Uterus (tissue), 4 donors: Measurements from ENCODE around the gene DDHD1. TPM values are rescaled to one million over a fixed set of nuclear protein-coding genes. Genes with fewer than 3 reads are reported as not detected.
"Not testable (repeated sequence)": the region's sequence is repeated elsewhere in the genome, so short reads cannot be mapped to it uniquely, and the experiment has no call there.

Source experiments
- DNase-seq, 2 donors: peaks; one replicate each; pipeline ENCODE4 v3.0.0-alpha.2; 2019 to 2020
- H3K27ac ChIP-seq, 2 donors: fragments of 200-600 bp; sonication (generic); 1 replicate in 1 of 2; 2 replicates in 1 of 2; pipeline ENCODE4 v1.5.1; 2016 to 2018
- H3K27me3 ChIP-seq, 2 donors: fragments of 200-600 bp; sonication (generic); one replicate each; pipeline ENCODE4 v1.5.1; 2018 to 2019; ENCODE audit warnings: control low read depth in 1 of 2
- H3K36me3 ChIP-seq, 2 donors: fragments of 200-600 bp; sonication (generic); one replicate each; pipeline ENCODE4 v1.5.1; 2019; ENCODE audit warnings: control low read depth in 1 of 2
- H3K4me1 ChIP-seq, 2 donors: fragments of 200-600 bp; sonication (generic); one replicate each; pipeline ENCODE4 v1.5.1; 2018 to 2019; ENCODE audit warnings: control low read depth in 1 of 2
- H3K4me3 ChIP-seq, 2 donors: fragments of 200-600 bp; sonication (generic); 1 replicate in 1 of 2; 2 replicates in 1 of 2; pipeline ENCODE4 v1.5.1; 2018 to 2019; ENCODE audit warnings: mild to moderate bottlenecking in 1 of 2
- H3K9me3 ChIP-seq, 2 donors: fragments of 200-600 bp; sonication (generic); one replicate each; pipeline ENCODE4 v1.5.1; 2019; ENCODE audit warnings: control low read depth in 1 of 2
- CTCF ChIP-seq, 4 experiments: fragments of 200-600 bp in 2 of 4; fragments of 450-650 bp in 2 of 4; sonication (generic) in 2 of 4; IDR thresholded peaks; one replicate each; pipeline ENCODE4 v1.5.1; 2016 to 2019; ENCODE audit warnings: antibody characterized with exemption in 4 of 4, mild to moderate bottlenecking in 2 of 4, moderate library complexity in 1 of 4
- POLR2A ChIP-seq, 2 donors: fragments of 450-650 bp; IDR thresholded peaks; one replicate each; pipeline ENCODE4 v1.6.1; 2016; ENCODE audit warnings: antibody characterized with exemption in 2 of 2, mild to moderate bottlenecking in 1 of 2, moderate library complexity in 1 of 2
- intact Hi-C: fragments of 100-400 bp; cut with DNase I; formaldehyde crosslinking; loops from one replicate; pipeline ENCODE4 v1.15.1; 2023; ENCODE audit warnings: low total_unique reads
- total RNA-seq, 4 donors: library from RNA; depleted of rRNA in 3 of 4; stranded (reverse); fragments of >200 nt in 3 of 4; gene quantifications; one replicate each; pipeline versions ENCODE4 v1.1.0 to v1.2.4, GENCODE V29; 2014 to 2023
- donor health status: DM: yes; HTN: yes; CAD: no.

The DDHD1 gene
- total RNA-seq, 4 donors from 2014 or later = 25.1 to 38.5 (median 30.7) TPM

- intact Hi-C loops = loop anchor here (5.0 kb wide), 1 partner anchor 61 kb away; no protein-coding TSS in a partner anchor
- Histone ChIP-seq H3K9me3 (no peaks in the 10 kb centered on the region), H3K27ac (no peak overlapping the region), H3K4me3 (no peak overlapping the region), H3K4me1 (no peaks in the 10 kb centered on the region), H3K36me3 (no peaks in the 10 kb centered on the region), H3K27me3 (no peaks in the 10 kb centered on the region)
- DNase-seq = no peak
- no peak for TF ChIP-seq CTCF (IDR thresholded peaks at IDR 0.05)
- TF ChIP-seq POLR2A (IDR thresholded peaks at IDR 0.05) = no peak
Measured at GRCh38 chr14:53187921-53188463, 34.9 kb upstream of the DDHD1 start.

GRCh38 chr14:53186532-53186931 lies 33.4 kb upstream of the DDHD1 start:
- Histone ChIP-seq H3K4me1 (no peaks in the 10 kb centered on the region), H3K36me3 (no peaks in the 10 kb centered on the region), H3K27me3 (no peaks in the 10 kb centered on the region), H3K27ac (no peak overlapping the region), H3K4me3 (no peak overlapping the region), H3K9me3 (no peaks in the 10 kb centered on the region)
- DNase-seq = no peak
- intact Hi-C loops = loop anchor here (5.0 kb wide), 1 partner anchor 59 kb away; no protein-coding TSS in a partner anchor
- TF ChIP-seq POLR2A (IDR thresholded peaks at IDR 0.05) (no peak), CTCF (IDR thresholded peaks at IDR 0.05) (no peak)

GRCh38 chr14:53183611-53184010 lies 30.5 kb upstream of the DDHD1 start:
- intact Hi-C loops = no loop called here
- H3K27me3 ChIP-seq = no peaks in the 10 kb centered on the region
- H3K36me3 ChIP-seq = no peaks in the 10 kb centered on the region
- H3K4me1 ChIP-seq = no peaks in the 10 kb centered on the region
- no peak overlapping the region for H3K27ac ChIP-seq
- no peak for TF ChIP-seq CTCF (IDR thresholded peaks at IDR 0.05)
- no peak overlapping the region for H3K4me3 ChIP-seq
- no peak for DNase-seq
- H3K9me3 ChIP-seq = no peaks in the 10 kb centered on the region

- Histone ChIP-seq H3K36me3 (no peaks in the 10 kb centered on the region), H3K9me3 (no peaks in the 10 kb centered on the region), H3K4me3 (no peak overlapping the region), H3K27ac (no peak overlapping the region), H3K27me3 (no peaks in the 10 kb centered on the region), H3K4me1 (no peaks in the 10 kb centered on the region)
- intact Hi-C loops = no loop called here
- DNase-seq = no peak
- no peak for TF ChIP-seq CTCF (IDR thresholded peaks at IDR 0.05)
- TF ChIP-seq POLR2A (IDR thresholded peaks at IDR 0.05) = no peak
Measured at GRCh38 chr14:53183056-53183455, 29.9 kb upstream of the DDHD1 start.

GRCh38 chr14:53181463-53182081 lies 28.4 kb upstream of the DDHD1 start:
- H3K27me3 ChIP-seq, H3K4me1 ChIP-seq, H3K4me3 ChIP-seq, H3K27ac ChIP-seq, intact Hi-C loops, DNase-seq, H3K9me3 ChIP-seq, H3K36me3 ChIP-seq: not testable (repeated sequence)
